HG03342 (cell line): ENCODE results near the gene RASD1.

Experiments
- ATAC-seq: cut with Tn5 transposase; IDR thresholded peaks from one replicate; pipeline ENCODE4 v1.9.1; 2021; ENCODE audit warnings: mild to moderate bottlenecking, moderate library complexity; ENCODE audit not compliant: unreplicated experiment

RASD1 gene

DNA sequence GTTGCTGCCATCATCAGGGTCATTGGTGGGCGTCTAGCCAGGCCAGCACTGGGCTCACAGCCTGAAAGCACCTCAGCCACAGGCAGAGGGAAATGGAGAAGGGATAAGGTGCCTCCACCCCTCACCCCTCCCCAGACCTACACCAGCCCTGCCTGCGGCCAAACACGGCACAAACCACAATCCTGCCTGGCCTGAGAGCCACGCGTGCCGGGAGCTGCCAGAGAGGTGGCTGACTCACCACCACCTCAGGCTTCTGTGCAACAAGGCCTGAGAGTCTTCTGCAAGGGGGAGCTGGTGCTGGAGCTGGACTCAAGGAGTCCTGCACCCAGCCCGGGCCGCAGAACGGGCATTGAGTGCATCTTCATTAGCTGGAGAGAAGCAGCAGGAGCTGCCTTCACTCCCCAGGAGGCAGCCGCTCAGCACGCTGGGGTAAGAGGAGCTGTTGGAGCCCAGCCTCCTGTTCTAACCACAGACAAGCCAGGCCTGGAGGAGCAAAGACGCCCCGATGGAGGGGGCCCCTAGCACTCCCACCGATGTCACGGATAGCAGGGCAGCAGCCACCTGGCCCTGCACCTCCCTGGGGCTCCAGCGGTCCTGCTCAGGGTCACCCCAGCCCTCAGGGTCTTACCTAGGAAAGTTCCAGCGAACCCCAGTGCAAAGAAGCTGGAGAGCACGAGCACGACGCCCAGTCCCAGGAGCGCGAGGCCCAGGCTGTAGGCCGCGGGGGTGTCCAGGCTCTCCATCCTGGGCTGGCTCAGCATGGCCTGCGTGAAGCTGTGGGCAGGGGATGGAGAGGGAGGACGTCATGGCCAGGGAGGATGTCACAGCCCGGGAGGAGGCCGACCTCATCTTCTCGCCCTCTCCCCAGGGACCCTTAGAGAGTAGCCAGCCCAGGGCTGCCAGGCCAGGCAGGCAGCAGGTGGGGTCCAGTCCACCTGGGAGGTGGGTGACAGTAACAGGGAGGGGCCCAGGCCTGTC is 16.0 kb upstream of the RASD1 start:
- no peak for ATAC-seq

DNA sequence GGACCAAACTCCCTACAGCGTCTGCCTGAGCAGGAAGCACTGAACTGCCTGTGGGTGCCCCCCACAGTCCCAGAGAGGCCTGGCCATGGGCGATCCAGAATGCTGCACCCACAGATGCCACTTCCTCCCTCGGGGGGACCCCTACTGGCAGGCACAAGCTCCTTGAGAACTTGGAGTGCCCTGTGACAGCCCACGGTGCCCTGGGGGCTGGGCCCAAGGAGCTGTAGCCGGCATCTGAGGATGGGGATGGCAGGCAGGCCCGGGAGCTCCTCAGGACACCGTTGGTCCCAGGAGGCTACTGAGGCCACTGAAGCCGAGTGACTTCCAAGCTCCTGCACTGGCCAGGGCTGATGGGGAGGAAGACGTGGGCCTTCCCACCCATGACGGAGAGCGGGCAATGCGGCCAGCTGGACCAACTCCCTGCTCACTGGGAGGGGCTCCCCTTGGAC is 15.1 kb upstream of the RASD1 start:
- ATAC-seq, result no peak

GRCh38 chr17:17510456-17511292 is 14.5 kb upstream of the RASD1 start:
- ATAC-seq, result no peak

- no peak for ATAC-seq
Measured at GRCh38 chr17:17509601-17510425, 13.6 kb upstream of the RASD1 start.

DNA sequence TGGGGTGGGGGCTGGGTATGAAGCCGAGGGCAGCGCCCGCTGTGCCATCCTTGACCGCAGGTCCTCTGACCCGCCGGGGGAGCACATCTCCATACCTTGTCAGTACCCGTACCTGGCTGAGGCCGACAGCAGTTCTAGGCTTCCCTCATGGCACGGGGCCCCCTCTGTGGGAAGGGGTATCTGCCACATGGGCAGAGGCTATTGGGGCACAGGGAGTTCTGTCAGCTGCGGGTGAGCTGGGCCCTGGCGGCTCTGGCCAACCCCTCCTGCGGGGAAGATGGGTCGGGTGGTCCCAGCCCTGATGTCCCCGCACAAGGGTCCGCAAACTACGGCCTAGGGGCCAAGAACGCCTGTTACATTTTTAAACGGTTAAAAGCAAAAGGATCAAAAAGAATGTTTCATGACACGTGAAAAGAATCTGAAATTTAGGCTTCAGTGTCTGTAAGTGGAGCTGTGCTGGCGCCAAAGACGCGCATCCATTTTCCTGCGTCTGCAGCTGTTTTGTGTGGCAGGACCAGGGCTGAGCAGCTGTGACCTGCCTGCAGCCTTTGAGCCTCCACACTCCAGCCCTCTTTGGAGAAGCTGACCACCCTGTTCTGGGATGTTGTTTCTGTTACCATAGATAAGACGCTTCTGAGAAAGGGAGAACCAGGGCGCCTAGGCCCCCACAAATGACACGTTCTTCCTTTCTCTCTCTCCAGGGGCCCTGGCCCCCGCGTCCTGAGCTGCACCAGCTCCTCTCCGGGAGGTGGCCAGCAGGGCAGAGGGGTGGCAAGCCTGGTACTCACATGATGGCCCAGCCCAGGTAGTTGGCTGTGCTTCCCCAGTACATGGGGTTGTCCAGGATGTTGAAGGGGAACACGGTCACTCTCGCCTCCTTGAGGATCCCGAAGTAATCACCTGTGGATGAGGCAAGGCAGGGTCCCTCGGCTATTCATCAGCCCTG is 12.7 kb upstream of the RASD1 start:
- no peak for ATAC-seq

DNA sequence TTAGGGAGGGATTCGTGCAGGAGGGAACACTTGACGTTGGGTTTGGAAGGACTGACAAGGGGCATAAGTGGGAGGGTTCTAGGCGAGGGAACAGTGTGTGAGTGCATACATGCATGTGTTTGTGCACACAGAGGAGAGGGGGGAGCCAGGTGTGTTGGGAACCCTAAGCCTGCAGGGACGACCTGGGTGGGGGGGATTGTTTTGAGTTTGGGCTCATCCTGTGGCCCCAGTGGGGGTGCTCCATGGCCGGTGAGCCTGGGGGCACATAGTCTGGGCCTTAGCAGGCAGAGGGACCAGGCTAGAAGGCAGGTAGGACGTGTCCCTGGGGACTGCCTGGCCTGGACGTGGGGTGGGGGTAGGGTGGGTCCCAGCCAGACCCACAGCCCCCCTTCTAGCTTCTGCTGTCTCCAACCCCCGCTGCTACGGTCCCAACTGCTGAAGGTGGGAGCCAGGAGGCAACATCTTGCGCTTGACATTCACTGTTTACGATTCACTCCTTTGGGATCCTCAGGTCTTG is 11.9 kb upstream of the RASD1 start:
- no peak for ATAC-seq

- no peak for ATAC-seq
Measured at GRCh38 chr17:17507465-17508011, 11.3 kb upstream of the RASD1 start.

- ATAC-seq, result no peak
Measured at GRCh38 chr17:17506893-17507464, 10.8 kb upstream of the RASD1 start.

GRCh38 chr17:17506181-17506741 is 10.1 kb upstream of the RASD1 start:
- ATAC-seq, result no peak

DNA sequence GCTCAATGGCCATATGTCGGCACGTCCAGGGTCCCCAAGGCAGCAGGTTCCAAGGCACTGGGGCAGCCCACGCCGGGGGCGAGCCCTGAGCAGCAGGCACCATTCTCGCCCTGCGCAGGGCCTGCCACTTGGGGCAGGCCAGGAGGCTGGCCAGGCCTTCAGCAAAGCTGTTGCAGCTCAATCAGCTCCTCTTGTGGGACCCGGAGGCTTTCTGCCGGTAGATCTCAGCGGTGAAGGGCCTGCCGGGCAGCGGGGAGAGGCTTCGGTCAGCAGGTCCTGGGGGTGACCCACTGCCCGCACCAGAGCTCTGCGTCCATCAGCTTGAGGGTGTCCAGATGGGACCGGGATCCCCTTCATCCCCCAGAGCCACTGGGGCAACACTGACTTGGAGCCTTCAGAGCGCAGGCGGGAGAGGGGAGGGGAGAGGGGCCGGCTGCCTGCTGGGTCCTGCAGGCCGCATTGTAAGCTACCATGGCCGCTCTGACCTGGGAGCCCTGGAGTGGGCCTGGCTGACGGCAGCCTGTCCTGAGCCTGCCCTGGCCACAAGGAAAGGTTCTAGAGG is 9.5 kb upstream of the RASD1 start:
- ATAC-seq, result no peak

DNA sequence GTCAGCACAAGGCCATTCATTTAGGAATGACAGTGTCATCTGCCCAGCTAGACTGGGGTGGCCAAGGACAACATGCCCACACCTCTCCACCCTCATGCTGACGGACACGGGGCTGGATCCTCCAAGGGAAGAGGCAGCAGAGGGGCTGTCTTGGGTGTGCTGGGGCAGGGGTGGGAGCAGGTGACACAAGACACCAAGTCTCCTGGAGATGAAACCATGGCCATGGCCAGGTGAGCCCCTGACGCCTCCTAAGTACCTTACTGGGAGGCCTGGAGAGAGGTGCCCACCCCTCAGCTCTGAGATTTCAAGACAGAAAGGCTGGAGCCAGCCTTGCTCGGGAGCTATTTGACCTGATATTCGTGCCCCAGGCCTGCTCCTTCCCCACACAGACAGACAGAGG is 9.0 kb upstream of the RASD1 start:
- no peak for ATAC-seq

- ATAC-seq, result no peak
Measured at GRCh38 chr17:17504341-17505140, 8.3 kb upstream of the RASD1 start.

DNA sequence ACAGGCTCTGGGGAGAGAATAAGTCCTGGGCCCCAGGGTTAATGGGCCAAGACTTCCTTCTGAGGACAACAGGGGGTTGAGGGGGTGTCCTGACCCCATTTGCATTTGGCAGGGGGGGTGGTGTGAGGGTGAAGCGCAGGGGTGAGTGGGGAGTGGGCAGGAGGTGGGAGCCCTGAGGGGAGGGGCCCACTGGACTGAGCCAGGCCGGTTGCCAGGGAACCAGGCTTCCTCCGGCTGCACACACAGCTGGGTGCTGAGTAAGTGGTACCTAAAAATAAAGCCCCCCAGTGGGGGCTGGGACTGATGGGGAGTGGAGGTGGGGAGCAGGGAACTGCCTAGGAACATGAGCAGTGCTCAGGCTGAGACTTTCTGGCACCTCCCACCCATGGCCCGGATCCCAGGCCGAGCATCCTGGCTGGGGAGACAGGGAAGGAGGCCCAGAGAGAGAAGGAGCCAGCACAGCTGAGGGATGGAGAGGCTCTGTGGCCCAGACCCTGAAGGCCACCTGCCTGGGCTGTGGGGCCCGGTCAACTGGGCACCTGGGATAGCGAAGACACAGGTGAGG is 7.5 kb upstream of the RASD1 start:
- ATAC-seq, result no peak

DNA sequence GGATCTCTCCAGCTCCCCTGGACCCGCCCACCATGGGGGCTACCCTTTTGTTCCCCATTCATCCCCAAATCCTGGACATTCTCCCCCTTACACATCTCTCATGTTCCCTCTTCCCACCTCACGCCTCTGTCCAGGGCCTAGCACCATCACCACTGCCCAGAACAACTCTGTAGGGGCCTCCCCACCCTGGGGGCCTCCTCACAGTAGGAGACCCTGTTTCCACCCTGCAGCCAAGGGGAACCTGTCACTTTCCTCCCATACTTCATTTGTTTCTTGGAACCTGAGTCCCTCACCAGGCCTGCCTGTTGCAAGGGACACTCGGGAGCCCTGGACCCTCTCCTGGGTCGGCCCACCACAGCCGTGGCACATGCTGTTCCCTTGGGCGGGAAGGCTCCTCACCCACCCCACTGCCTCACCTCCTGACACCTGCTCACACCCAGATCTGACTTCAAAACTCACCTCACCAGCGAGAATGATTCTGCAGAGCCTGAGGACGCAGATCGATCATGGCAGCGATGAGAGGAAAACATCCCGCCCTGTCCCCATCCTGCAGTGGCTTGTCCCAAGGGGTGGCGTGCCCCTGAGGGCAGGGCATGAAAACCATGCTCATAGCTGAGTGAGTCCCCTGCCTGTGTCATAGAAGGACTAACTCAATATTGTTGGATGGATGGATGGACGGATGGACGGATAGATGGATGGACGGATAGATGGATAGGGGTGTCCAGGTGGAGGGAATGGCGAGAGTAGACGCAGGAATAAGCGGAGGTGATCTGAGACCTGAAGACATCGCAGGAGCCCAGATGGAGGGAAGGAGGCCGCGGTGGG is 6.8 kb upstream of the RASD1 start:
- no peak for ATAC-seq

GRCh38 chr17:17500999-17501605 is 4.9 kb upstream of the RASD1 start:
- ATAC-seq, result no peak
